ENCODE data around the gene BBS7. TPM values are rescaled to one million over a fixed set of nuclear protein-coding genes. Genes with fewer than 3 reads are reported as not detected.

BBS7 gene
- polyA plus RNA-seq, 1 of the 3 experiments (the other 2 are of a cell fraction), result 24.3 TPM

- Histone ChIP-seq H3K9ac (no peak overlapping the region), H2AFZ (ENCODE audit: low read depth) (no peak overlapping the region), H3K9me2 (no peaks in the 10 kb centered on the region), H3K4me3 (ENCODE audit: low read depth in 2 of 2, low read length in 1 of 2) (no peak overlapping the region), H3K4me2 (no peak overlapping the region), H3K27ac (ENCODE audit: low read depth in 2 of 2, low read length in 1 of 2) (no peak overlapping the region), H3K79me2 (ENCODE audit: insufficient read depth) (no peaks in the 10 kb centered on the region), H3F3A (replicated peaks; ENCODE audit: insufficient read depth) (peaks cover 9% of the 10 kb centered on the region), H3K36me3 (replicated peaks in 1 of 2; ENCODE audit: control insufficient read depth in 1 of 2, insufficient read depth in 2 of 2, low read length in 1 of 2) (peaks cover 51 to 64% of the 10 kb centered on the region in 2 experiments), H3K9me3 (no peaks in the 10 kb centered on the region), H3K4me1 (ENCODE audit: control insufficient read depth in 1 of 2, insufficient read depth in 2 of 2, low read depth in 1 of 2, low read length in 1 of 2) (no peaks in the 10 kb centered on the region), H3K27me3 (ENCODE audit: insufficient read depth) (no peaks in the 10 kb centered on the region), H4K20me1 (ENCODE audit: insufficient read depth) (no peaks in the 10 kb centered on the region)
- ChIA-PET CTCF (no interaction called here), POLR2A (no interaction called here)
- 93% methylated on average over 6 of the region's 6 CpGs for WGBS (ENCODE audit: low lambda C conversion rate)
- TF ChIP-seq TCF12 (IDR thresholded peaks at IDR 0.05) (no peak), USF2 (IDR thresholded peaks at IDR 0.05; ENCODE audit: borderline replicate concordance, low read depth, low read length) (no peak), RXRA (IDR thresholded peaks at IDR 0.05; ENCODE audit: borderline replicate concordance, low read depth) (no peak), FOXJ3 (CRISPR knock-in tag; IDR thresholded peaks at IDR 0.05) (no peak), CTCF (IDR thresholded peaks at IDR 0.05) (no peak), PBX3 (IDR thresholded peaks at IDR 0.05) (no peak), MAX (IDR thresholded peaks at IDR 0.05; ENCODE audit: low read depth) (no peak), SMC3 (IDR thresholded peaks at IDR 0.05; ENCODE audit: low read depth, low read length) (no peak), POLR2AphosphoS5 (IDR thresholded peaks at IDR 0.05; ENCODE audit: low read depth, low read length) (no peak), SIN3A (IDR thresholded peaks at IDR 0.05; ENCODE audit: borderline replicate concordance, low read depth, low read length) (no peak), ELF1 (IDR thresholded peaks at IDR 0.05) (no peak), USF1 (IDR thresholded peaks at IDR 0.05; ENCODE audit: borderline replicate concordance, low read depth) (no peak), ZBTB33 (IDR thresholded peaks at IDR 0.05; ENCODE audit: borderline replicate concordance, low read depth) (no peak), MXI1 (IDR thresholded peaks at IDR 0.05; ENCODE audit: low read depth, low read length) (no peak), EZH2phosphoT487 (IDR thresholded peaks at IDR 0.05; ENCODE audit: borderline replicate concordance, low read depth) (no peak), TAF1 (IDR thresholded peaks at IDR 0.05; ENCODE audit: borderline replicate concordance, low read depth, low read length) (no peak), YY1 (IDR thresholded peaks at IDR 0.05; ENCODE audit: low read depth) (no peak), GABPA (IDR thresholded peaks at IDR 0.05; ENCODE audit: low read depth) (no peak), NFIC (IDR thresholded peaks at IDR 0.05; ENCODE audit: borderline replicate concordance) (no peak)
- no peak for DNase-seq
Measured at GRCh38 chr4:121846662-121847061, 23.6 kb downstream of the BBS7 start.

Data from SK-N-SH (cell line).